HepG2 (cell line): ENCODE measurements around the gene KCNMA1. TPM values are rescaled to one million over a fixed set of nuclear protein-coding genes. Genes with fewer than 3 reads are reported as not detected.

ENCODE experiments used
- ATAC-seq: fragments of 200-7000 bp; cut with Tn5 transposase; 3 replicates; pipeline ENCODE4 v1.9.1; 2020; ENCODE audit warnings: mild to moderate bottlenecking, moderate library complexity
- BruUV-seq: library from RNA; stranded (reverse); fragments of 400-500 nt; replicated peaks from 2 replicates; lab custom pipeline; 2021; lab: Mats Ljungman, UMichigan
- CTCF ChIA-PET: fragments of 300-600 bp; formaldehyde crosslinking; extraction: SDS; loops from one replicate; lab custom pipeline; 2021; ENCODE audit warnings: low total read pairs, inconsistent platforms, low intra/inter-chr PET ratio; lab: Yijun Ruan, JAX
- POLR2A ChIA-PET: fragments of 350-600 bp; sonication (Branson Sonifier 250); formaldehyde crosslinking; loops from one replicate; lab custom pipeline; 2020; ENCODE audit warnings: antibody characterized with exemption, inconsistent platforms; lab: Yijun Ruan, JAX
- DNase-seq: peaks from one replicate; pipeline ENCODE4 v3.0.0-alpha.2; 2015; ENCODE audit warnings: low spot score
- FAIRE-seq: peaks from 3 replicates; lab custom pipeline; 2011; peaks lifted over from hg19 to GRCh38; lab: Jason Lieb, UNC
- H2AFZ ChIP-seq: one replicate; pipeline ENCODE4 v1.6.1; 2011; ENCODE audit warnings: low read length, inconsistent platforms
- H3K27ac ChIP-seq: fragments of 300-600 bp; 3 replicates; pipeline ENCODE4 v1.8.0; 2011; ENCODE audit warnings: mixed run types, mild to moderate bottlenecking, mixed read lengths, low read length, inconsistent platforms; ENCODE audit not compliant: insufficient read depth; ENCODE audit errors: extremely low read length
- H3K27me3 ChIP-seq, 2 experiments: fragments of 200-600 bp in 1 of 2; 2 replicates in 1 of 2; 3 replicates in 1 of 2; pipeline versions ENCODE4 v1.6.0 to v1.8.0; 2011; ENCODE audit warnings: low read length in 2 of 2, mild to moderate bottlenecking in 2 of 2, moderate library complexity in 2 of 2, inconsistent platforms in 1 of 2; ENCODE audit not compliant: insufficient read depth in 2 of 2, control insufficient read depth in 1 of 2
- H3K36me3 ChIP-seq, 2 experiments: fragments of 200-600 bp in 1 of 2; replicated peaks in 1 of 2; 2 replicates in 1 of 2; 3 replicates in 1 of 2; pipeline versions ENCODE4 v1.5.1 to v1.8.0; 2011; ENCODE audit warnings: low read length in 2 of 2, inconsistent platforms in 1 of 2; ENCODE audit not compliant: insufficient read depth in 2 of 2, control insufficient read depth in 1 of 2
- H3K4me1 ChIP-seq: 2 replicates; pipeline ENCODE4 v1.5.1; 2012; ENCODE audit warnings: low read length, inconsistent platforms; ENCODE audit not compliant: insufficient read depth
- H3K4me2 ChIP-seq: 2 replicates; pipeline ENCODE4 v1.6.0; 2011; ENCODE audit warnings: low read depth, low read length, inconsistent platforms
- H3K4me3 ChIP-seq, 3 experiments: fragments of 200-600 bp in 1 of 3; sonication (generic), shearing (Covaris generic) in 1 of 3; replicated peaks in 1 of 3; 2 replicates each; pipeline ENCODE4 v1.5.1; 2011 to 2016; ENCODE audit warnings: low read length in 3 of 3, inconsistent platforms in 2 of 3, low read depth in 2 of 3, mild to moderate bottlenecking in 2 of 3, control low read depth in 1 of 3, mixed read lengths in 1 of 3; ENCODE audit not compliant: insufficient read depth in 1 of 3
- H3K79me2 ChIP-seq: one replicate; pipeline ENCODE4 v1.6.1; 2011; ENCODE audit warnings: low read length, inconsistent platforms; ENCODE audit not compliant: insufficient read depth
- H3K9ac ChIP-seq: 2 replicates; pipeline ENCODE4 v1.6.0; 2011; ENCODE audit warnings: mild to moderate bottlenecking, low read depth, low read length, inconsistent platforms; ENCODE audit not compliant: insufficient read depth
- H3K9me3 ChIP-seq: 2 replicates; pipeline ENCODE4 v1.5.1; 2012; ENCODE audit warnings: mild to moderate bottlenecking, low read length
- H4K20me1 ChIP-seq: 2 replicates; pipeline ENCODE4 v1.6.0; 2011; ENCODE audit warnings: inconsistent platforms, mild to moderate bottlenecking, low read length, moderate library complexity; ENCODE audit not compliant: insufficient read depth
- AGO1 ChIP-seq: fragments of 200-400 bp; formaldehyde crosslinking; IDR thresholded peaks from 2 replicates; pipeline ENCODE4 v1.6.1; 2017; ENCODE audit warnings: mild to moderate bottlenecking, low read depth, low read length, moderate library complexity; ENCODE audit not compliant: poor library complexity, severe bottlenecking
- AHDC1 ChIP-seq: sonication (generic); formaldehyde crosslinking; IDR thresholded peaks from 2 replicates; pipeline ENCODE4 v1.5.1; 2020; ENCODE audit warnings: mild to moderate bottlenecking, missing genetic modification reagents, borderline replicate concordance
- GABPA ChIP-seq, 2 experiments: IDR thresholded peaks; 2 replicates each; pipeline ENCODE4 v1.6.1; 2011 to 2016; ENCODE audit warnings: low read depth in 2 of 2, low read length in 1 of 2, missing biosample characterization in 1 of 2, missing genetic modification characterization in 1 of 2
- IKZF4 ChIP-seq: sonication (generic); formaldehyde crosslinking; IDR thresholded peaks from 2 replicates; pipeline ENCODE4 v1.5.1; 2020; ENCODE audit warnings: borderline replicate concordance, mild to moderate bottlenecking, low read depth, missing genetic modification reagents; ENCODE audit errors: not compliant biosample characterization
- MED1 ChIP-seq: sonication (generic); formaldehyde crosslinking; IDR thresholded peaks from 2 replicates; pipeline ENCODE4 v1.4.0; 2020; ENCODE audit warnings: missing genetic modification reagents
- SETDB1 ChIP-seq: sonication (generic); formaldehyde crosslinking; IDR thresholded peaks from 2 replicates; pipeline ENCODE4 v1.5.1; 2020; ENCODE audit warnings: missing genetic modification reagents, mild to moderate bottlenecking, borderline replicate concordance
- SNRNP70 ChIP-seq: fragments of 200-400 bp; formaldehyde crosslinking; IDR thresholded peaks from 2 replicates; pipeline ENCODE4 v1.6.1; 2017; ENCODE audit warnings: mild to moderate bottlenecking, low read depth, low read length, moderate library complexity
- SRF ChIP-seq: IDR thresholded peaks from 2 replicates; pipeline ENCODE4 v1.6.1; 2011; ENCODE audit warnings: mild to moderate bottlenecking, low read depth, low read length, moderate library complexity
- ZIK1 ChIP-seq: sonication (generic); formaldehyde crosslinking; IDR thresholded peaks from 2 replicates; pipeline ENCODE4 v1.5.0; 2020; ENCODE audit warnings: mild to moderate bottlenecking, low read depth, missing genetic modification reagents, borderline replicate concordance
- ZNF280B ChIP-seq: sonication (generic); formaldehyde crosslinking; IDR thresholded peaks from 2 replicates; pipeline ENCODE4 v1.5.0; 2020; ENCODE audit warnings: missing genetic modification reagents, mild to moderate bottlenecking, borderline replicate concordance
- ZNF335 ChIP-seq: sonication (generic); formaldehyde crosslinking; IDR thresholded peaks from 2 replicates; pipeline ENCODE4 v1.4.0; 2020; ENCODE audit warnings: missing genetic modification reagents
- ZNF605 ChIP-seq: sonication (generic); formaldehyde crosslinking; IDR thresholded peaks from 2 replicates; pipeline ENCODE4 v1.8.0; 2022; ENCODE audit warnings: mild to moderate bottlenecking, missing genetic modification reagents
- ZSCAN29 ChIP-seq: sonication (generic); formaldehyde crosslinking; conservative IDR thresholded peaks from 2 replicates; pipeline ENCODE4 v1.4.0; 2020; ENCODE audit warnings: mild to moderate bottlenecking, missing genetic modification reagents
- WGBS: methylation state at CpG from one replicate; pipeline ENCODE4 v1.1.6; 2017; ENCODE audit warnings: low lambda C conversion rate; 5-methylcytosine and 5-hydroxymethylcytosine counted together
- in situ Hi-C: cut with HindIII; loops from 2 replicates; pipeline ENCODE4 v1.10.0; 2017; ENCODE audit warnings: low pct_unique_long_range_greater_than_20kb; ENCODE audit not compliant: extremely low pct_ligation_motif_present
- intact Hi-C: fragments of 100-400 bp; cut with micrococcal nuclease; formaldehyde crosslinking; loops from one replicate; pipeline ENCODE4 v1.10.0; 2022; ENCODE audit not compliant: unreplicated experiment
- polyA plus RNA-seq, 8 experiments: library from polyadenylated mRNA; depleted of rRNA in 3 of 8; stranded (reverse) in 7 of 8; unstranded in 1 of 8; fragments of >200 nt; fragmentation: Illumina TruSeq in 4 of 8; extraction: Trizol in 4 of 8; gene quantifications; 2 replicates each; pipeline versions ENCODE4 v1.2.1 to v1.2.3, GENCODE V29; 2011 to 2016; ENCODE audit warnings: low read depth in 4 of 8, missing spikeins in 1 of 8, mixed read lengths in 1 of 8; ENCODE audit not compliant: insufficient read depth in 1 of 8
- total RNA-seq, 5 experiments: library from RNA; depleted of rRNA; stranded (reverse); fragments of >200 nt; fragmentation: Illumina TruSeq; extraction: Trizol; gene quantifications; 2 replicates each; pipeline ENCODE4 v1.2.3, GENCODE V29; 2016; ENCODE audit warnings: low read depth in 1 of 5

Gene KCNMA1
- total and polyA plus RNA-seq, 2 of the 13 experiments (the other 11 are each of a cell fraction or from before 2014, with no cell fraction given), result 0.02 TPM; not detected in 1

GRCh38 chr10:77359950-77360520 is 277.6 kb downstream of the KCNMA1 start:
- ATAC-seq (no peak), FAIRE-seq (no peak), DNase-seq (no peak)
- Histone ChIP-seq H2AFZ (no peak overlapping the region), H3K36me3 (no peaks in the 10 kb centered on the region), H3K4me2 (no peak overlapping the region), H3K4me1 (no peaks in the 10 kb centered on the region), H4K20me1 (no peaks in the 10 kb centered on the region), H3K9ac (no peak overlapping the region), H3K79me2 (no peaks in the 10 kb centered on the region), H3K4me3 (no peak overlapping the region), H3K27ac (no peak overlapping the region), H3K27me3 (peaks cover 0 to 6% of the 10 kb centered on the region in 2 experiments; a peak in 2 of 5 replicates), H3K9me3 (no peaks in the 10 kb centered on the region)
- in situ Hi-C loops (no loop called here), intact Hi-C loops (no loop called here)
- WGBS, result 19% methylated on average over 2 of the region's 2 CpGs
- CTCF ChIA-PET, result no interaction called here
- POLR2A ChIA-PET, result no interaction called here
- BruUV-seq, result no TSS peak
- TF ChIP-seq SETDB1 (CRISPR knock-in tag) (no peak), ZSCAN29 (CRISPR knock-in tag) (no peak), MED1 (CRISPR knock-in tag) (no peak), AHDC1 (CRISPR knock-in tag) (no peak), AGO1 (no peak), IKZF4 (no peak), ZNF605 (CRISPR knock-in tag) (no peak), ZNF280B (no peak), GABPA (IDR thresholded peaks at IDR 0.05; ENCODE audit: low read depth, low read length) (no peak), GABPA (CRISPR knock-in tag; IDR thresholded peaks at IDR 0.05; ENCODE audit: low read depth) (no peak), SRF (no peak), ZNF335 (no peak), ZIK1 (no peak), SNRNP70 (no peak)
